Sigmoid colon (tissue), 4 donors: Measurements from ENCODE around the gene ZNF692.
"Not testable (repeated sequence)": the region's sequence is repeated elsewhere in the genome, so short reads cannot be mapped to it uniquely, and the experiment has no call there.

Source experiments
- EP300 ChIP-seq, 4 donors: sonication (generic); formaldehyde crosslinking; IDR thresholded peaks; one replicate each; pipeline ENCODE4 v1.6.1; 2017; ENCODE audit warnings: antibody characterized with exemption in 4 of 4
- POLR2A ChIP-seq, 2 donors: fragments of 450-650 bp; IDR thresholded peaks; one replicate each; pipeline ENCODE4 v1.6.1; 2016; ENCODE audit warnings: antibody characterized with exemption in 2 of 2, mild to moderate bottlenecking in 2 of 2, moderate library complexity in 2 of 2
- POLR2AphosphoS5 ChIP-seq, 4 donors: sonication (generic); formaldehyde crosslinking; IDR thresholded peaks; one replicate each; pipeline ENCODE4 v1.6.1; 2017; ENCODE audit warnings: antibody characterized with exemption in 4 of 4
- TF ChIP-seq, protein P1 (sequence below), 4 experiments: fragments of 450-650 bp in 3 of 4; fragments of 200-600 bp in 1 of 4; IDR thresholded peaks; one replicate each; pipeline ENCODE4 v1.5.1; 2016 to 2019; ENCODE audit warnings: antibody characterized with exemption in 4 of 4, mild to moderate bottlenecking in 3 of 4, moderate library complexity in 2 of 4

- TF ChIP-seq, protein P1, sequence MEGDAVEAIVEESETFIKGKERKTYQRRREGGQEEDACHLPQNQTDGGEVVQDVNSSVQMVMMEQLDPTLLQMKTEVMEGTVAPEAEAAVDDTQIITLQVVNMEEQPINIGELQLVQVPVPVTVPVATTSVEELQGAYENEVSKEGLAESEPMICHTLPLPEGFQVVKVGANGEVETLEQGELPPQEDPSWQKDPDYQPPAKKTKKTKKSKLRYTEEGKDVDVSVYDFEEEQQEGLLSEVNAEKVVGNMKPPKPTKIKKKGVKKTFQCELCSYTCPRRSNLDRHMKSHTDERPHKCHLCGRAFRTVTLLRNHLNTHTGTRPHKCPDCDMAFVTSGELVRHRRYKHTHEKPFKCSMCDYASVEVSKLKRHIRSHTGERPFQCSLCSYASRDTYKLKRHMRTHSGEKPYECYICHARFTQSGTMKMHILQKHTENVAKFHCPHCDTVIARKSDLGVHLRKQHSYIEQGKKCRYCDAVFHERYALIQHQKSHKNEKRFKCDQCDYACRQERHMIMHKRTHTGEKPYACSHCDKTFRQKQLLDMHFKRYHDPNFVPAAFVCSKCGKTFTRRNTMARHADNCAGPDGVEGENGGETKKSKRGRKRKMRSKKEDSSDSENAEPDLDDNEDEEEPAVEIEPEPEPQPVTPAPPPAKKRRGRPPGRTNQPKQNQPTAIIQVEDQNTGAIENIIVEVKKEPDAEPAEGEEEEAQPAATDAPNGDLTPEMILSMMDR (IDR thresholded peaks at IDR 0.05) = not testable (repeated sequence)
- TF ChIP-seq EP300, POLR2A, POLR2AphosphoS5 (IDR thresholded peaks at IDR 0.05): not testable (repeated sequence)
Observed at GRCh38 chr1:248882427-248882826, 23.5 kb upstream of the ZNF692 start.
